ENCODE data around the gene SCYGR6.

Gene SCYGR6

DNA sequence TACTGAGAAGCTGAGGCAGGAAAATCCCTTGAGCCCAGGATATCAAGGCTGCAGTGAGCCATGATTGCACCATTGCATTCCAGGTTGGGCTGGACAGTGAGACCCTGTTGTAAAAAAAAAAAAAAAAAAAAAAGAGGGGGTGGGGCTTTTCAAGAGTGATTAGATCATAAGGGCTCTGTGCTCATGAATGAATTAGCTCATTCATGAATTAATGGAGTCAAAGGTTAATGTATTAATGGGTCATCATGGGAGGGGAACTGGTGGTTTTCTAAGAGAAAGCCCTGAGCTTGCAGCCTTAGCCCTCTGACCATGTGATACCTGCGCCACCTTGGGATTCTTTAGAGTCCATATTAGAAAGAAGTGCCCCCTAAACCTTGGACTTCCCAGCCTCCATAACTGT, 11.3 kb downstream of the SCYGR6 start:
- Histone ChIP-seq H2AFZ (ENCODE audit: low read length) (no peak overlapping the region), H3K4me1 (ENCODE audit: insufficient read depth, low read length, severe bottlenecking) (no peaks in the 10 kb centered on the region), H4K20me1 (ENCODE audit: insufficient read depth, low read length) (no peaks in the 10 kb centered on the region), H3K9me3 (ENCODE audit: low read length) (no peaks in the 10 kb centered on the region), H3K27me3 (ENCODE audit: insufficient read depth, low read length) (peaks cover 3% of the 10 kb centered on the region; the same call in 1 of the 2 replicates), H3K27ac (ENCODE audit: low read depth, low read length, poor library complexity, severe bottlenecking) (no peak overlapping the region), H3F3A (ENCODE audit: insufficient read depth, low read length) (no peaks in the 10 kb centered on the region), H3K36me3 (ENCODE audit: insufficient read depth, low read length) (no peaks in the 10 kb centered on the region), H3K4me2 (ENCODE audit: low read length) (no peak overlapping the region), H3K9me2 (ENCODE audit: low read depth, low read length) (no peaks in the 10 kb centered on the region), H3K4me3 (ENCODE audit: low read depth, low read length, poor library complexity, severe bottlenecking) (no peak overlapping the region), H3K79me2 (ENCODE audit: insufficient read depth, low read length) (no peaks in the 10 kb centered on the region), H3K9ac (ENCODE audit: low read length) (no peak overlapping the region)
- no peak for TF ChIP-seq EZH2 (IDR thresholded peaks at IDR 0.05; ENCODE audit: borderline replicate concordance, low read length)
- TF ChIP-seq, protein P1, sequence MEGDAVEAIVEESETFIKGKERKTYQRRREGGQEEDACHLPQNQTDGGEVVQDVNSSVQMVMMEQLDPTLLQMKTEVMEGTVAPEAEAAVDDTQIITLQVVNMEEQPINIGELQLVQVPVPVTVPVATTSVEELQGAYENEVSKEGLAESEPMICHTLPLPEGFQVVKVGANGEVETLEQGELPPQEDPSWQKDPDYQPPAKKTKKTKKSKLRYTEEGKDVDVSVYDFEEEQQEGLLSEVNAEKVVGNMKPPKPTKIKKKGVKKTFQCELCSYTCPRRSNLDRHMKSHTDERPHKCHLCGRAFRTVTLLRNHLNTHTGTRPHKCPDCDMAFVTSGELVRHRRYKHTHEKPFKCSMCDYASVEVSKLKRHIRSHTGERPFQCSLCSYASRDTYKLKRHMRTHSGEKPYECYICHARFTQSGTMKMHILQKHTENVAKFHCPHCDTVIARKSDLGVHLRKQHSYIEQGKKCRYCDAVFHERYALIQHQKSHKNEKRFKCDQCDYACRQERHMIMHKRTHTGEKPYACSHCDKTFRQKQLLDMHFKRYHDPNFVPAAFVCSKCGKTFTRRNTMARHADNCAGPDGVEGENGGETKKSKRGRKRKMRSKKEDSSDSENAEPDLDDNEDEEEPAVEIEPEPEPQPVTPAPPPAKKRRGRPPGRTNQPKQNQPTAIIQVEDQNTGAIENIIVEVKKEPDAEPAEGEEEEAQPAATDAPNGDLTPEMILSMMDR (IDR thresholded peaks at IDR 0.05; ENCODE audit: low read length) = no peak

DNA sequence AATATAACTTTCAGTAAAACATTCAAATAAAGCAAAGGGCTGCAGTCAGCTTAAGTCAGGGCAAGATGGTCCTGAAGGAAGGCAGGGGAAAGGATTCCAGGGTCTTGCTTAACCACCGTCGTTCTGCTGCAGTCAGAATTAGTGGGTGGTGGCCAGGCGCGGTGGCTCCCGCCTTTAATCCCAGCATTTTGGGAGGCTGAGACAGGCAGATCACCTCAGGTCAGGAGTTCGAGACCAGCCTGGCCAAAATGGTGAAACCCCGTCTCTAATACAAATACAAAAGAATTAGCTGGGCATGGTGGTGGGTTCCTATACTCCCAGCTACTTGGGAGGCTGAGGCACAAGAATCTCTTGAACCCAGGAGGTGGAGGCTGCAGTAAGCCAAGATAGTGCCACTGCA, 13.6 kb downstream of the SCYGR6 start:
- Histone ChIP-seq H3K27me3 (ENCODE audit: insufficient read depth, low read length) (no peaks in the 10 kb centered on the region), H3K4me3 (ENCODE audit: low read depth, low read length, poor library complexity, severe bottlenecking) (no peak overlapping the region), H3K79me2 (ENCODE audit: insufficient read depth, low read length) (no peaks in the 10 kb centered on the region), H3K9ac (ENCODE audit: low read length) (no peak overlapping the region), H3K9me2 (ENCODE audit: low read depth, low read length) (no peaks in the 10 kb centered on the region), H3K4me2 (ENCODE audit: low read length) (no peak overlapping the region), H3K27ac (ENCODE audit: low read depth, low read length, poor library complexity, severe bottlenecking) (no peak overlapping the region), H3F3A (ENCODE audit: insufficient read depth, low read length) (no peaks in the 10 kb centered on the region), H2AFZ (ENCODE audit: low read length) (no peak overlapping the region), H3K4me1 (ENCODE audit: insufficient read depth, low read length, severe bottlenecking) (no peaks in the 10 kb centered on the region), H3K9me3 (ENCODE audit: low read length) (no peaks in the 10 kb centered on the region), H3K36me3 (ENCODE audit: insufficient read depth, low read length) (no peaks in the 10 kb centered on the region), H4K20me1 (ENCODE audit: insufficient read depth, low read length) (no peaks in the 10 kb centered on the region)
- TF ChIP-seq, protein P1 (IDR thresholded peaks at IDR 0.05; ENCODE audit: low read length) = no peak
- no peak for TF ChIP-seq EZH2 (IDR thresholded peaks at IDR 0.05; ENCODE audit: borderline replicate concordance, low read length)

GRCh38 chr2:227707390-227707789, 17.2 kb downstream of the SCYGR6 start:
- no peaks in the 10 kb centered on the region for H3K27me3 ChIP-seq (ENCODE audit: insufficient read depth, low read length)
- no peaks in the 10 kb centered on the region for H3K9me2 ChIP-seq (ENCODE audit: low read depth, low read length)
- no peaks in the 10 kb centered on the region for H3K36me3 ChIP-seq (ENCODE audit: insufficient read depth, low read length)
- H3K4me3 ChIP-seq (ENCODE audit: low read depth, low read length, poor library complexity, severe bottlenecking) = no peak overlapping the region
- H3K4me1 ChIP-seq (ENCODE audit: insufficient read depth, low read length, severe bottlenecking) = no peaks in the 10 kb centered on the region
- H2AFZ ChIP-seq (ENCODE audit: low read length) = no peak overlapping the region
- H3K27ac ChIP-seq (ENCODE audit: low read depth, low read length, poor library complexity, severe bottlenecking) = no peak overlapping the region
- no peaks in the 10 kb centered on the region for H3F3A ChIP-seq (ENCODE audit: insufficient read depth, low read length)
- H4K20me1 ChIP-seq (ENCODE audit: insufficient read depth, low read length) = no peaks in the 10 kb centered on the region
- no peaks in the 10 kb centered on the region for H3K9me3 ChIP-seq (ENCODE audit: low read length)
- H3K79me2 ChIP-seq (ENCODE audit: insufficient read depth, low read length) = no peaks in the 10 kb centered on the region
- H3K4me2 ChIP-seq (ENCODE audit: low read length) = no peak overlapping the region
- H3K9ac ChIP-seq (ENCODE audit: low read length) = no peak overlapping the region
- no peak for TF ChIP-seq EZH2 (IDR thresholded peaks at IDR 0.05; ENCODE audit: borderline replicate concordance, low read length)
- TF ChIP-seq, protein P1 (IDR thresholded peaks at IDR 0.05; ENCODE audit: low read length) = no peak

Data from OCI-LY1 (cell line).